Endothelial cell of umbilical vein (primary cell): Measurements from ENCODE around the gene EZR.

Experiments used
- FOS ChIP-seq: IDR thresholded peaks from 2 replicates; pipeline ENCODE4 v1.6.1; 2011; ENCODE audit warnings: mild to moderate bottlenecking, low read length, moderate library complexity, borderline replicate concordance; ENCODE audit not compliant: insufficient read depth
- JUN ChIP-seq: IDR thresholded peaks from 2 replicates; pipeline ENCODE4 v1.6.1; 2011; ENCODE audit warnings: borderline replicate concordance, low read depth; ENCODE audit not compliant: insufficient read length, insufficient read depth
- POLR2A ChIP-seq: IDR thresholded peaks from 2 replicates; pipeline ENCODE4 v1.6.1; 2012; ENCODE audit warnings: low read depth, mild to moderate bottlenecking, control low read depth, low read length
- POLR2AphosphoS5 ChIP-seq: IDR thresholded peaks from 2 replicates; pipeline ENCODE4 v1.6.1; 2012; ENCODE audit warnings: low read depth, mild to moderate bottlenecking, control low read depth, low read length, moderate library complexity; ENCODE audit not compliant: insufficient read depth
- TF ChIP-seq, protein P1 (sequence below), 2 donors: IDR thresholded peaks; 1 replicate in 1 of 2; 2 replicates in 1 of 2; pipeline ENCODE4 v1.5.1; 2011; ENCODE audit warnings: low read length in 2 of 2, mild to moderate bottlenecking in 2 of 2, moderate library complexity in 2 of 2, control low read depth in 1 of 2, inconsistent platforms in 1 of 2, low read depth in 1 of 2; ENCODE audit not compliant: insufficient read depth in 1 of 2; ENCODE audit errors: extremely low read depth in 1 of 2
- TF ChIP-seq, protein P2 (sequence below): IDR thresholded peaks from 2 replicates; pipeline ENCODE4 v1.6.1; 2011; ENCODE audit not compliant: insufficient read depth, insufficient read length

DNA sequence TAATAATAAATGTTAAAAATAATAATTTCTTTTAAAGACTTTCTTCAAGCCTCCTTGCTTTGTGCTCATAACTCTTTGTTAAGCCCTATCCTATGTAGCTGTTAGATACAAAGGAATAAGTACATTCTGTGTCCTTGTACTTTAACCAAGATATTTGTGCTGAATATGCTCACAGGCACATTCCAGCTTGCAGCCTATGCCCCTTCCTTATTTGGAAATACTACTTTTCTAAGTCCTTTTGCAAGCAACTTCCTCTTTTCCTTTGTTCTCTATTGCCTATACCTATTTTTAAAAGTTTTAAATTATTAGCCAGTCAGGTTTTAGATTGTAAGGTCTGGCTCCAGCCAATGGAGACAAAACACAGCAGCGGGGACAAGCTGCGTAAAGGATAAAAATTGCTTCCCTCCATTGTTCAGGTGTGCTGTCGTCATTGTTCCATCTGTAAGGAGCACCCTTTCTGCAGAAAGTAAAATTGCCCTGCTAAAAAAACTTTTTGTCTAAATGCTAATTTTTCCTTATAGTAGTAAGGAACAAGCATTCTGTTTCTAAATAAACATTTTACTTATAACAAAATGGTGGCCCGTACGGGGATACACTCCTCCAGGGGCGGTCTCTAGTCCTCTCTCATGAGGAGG, 89.1 kb downstream of the EZR start:
- TF ChIP-seq, protein P1, sequence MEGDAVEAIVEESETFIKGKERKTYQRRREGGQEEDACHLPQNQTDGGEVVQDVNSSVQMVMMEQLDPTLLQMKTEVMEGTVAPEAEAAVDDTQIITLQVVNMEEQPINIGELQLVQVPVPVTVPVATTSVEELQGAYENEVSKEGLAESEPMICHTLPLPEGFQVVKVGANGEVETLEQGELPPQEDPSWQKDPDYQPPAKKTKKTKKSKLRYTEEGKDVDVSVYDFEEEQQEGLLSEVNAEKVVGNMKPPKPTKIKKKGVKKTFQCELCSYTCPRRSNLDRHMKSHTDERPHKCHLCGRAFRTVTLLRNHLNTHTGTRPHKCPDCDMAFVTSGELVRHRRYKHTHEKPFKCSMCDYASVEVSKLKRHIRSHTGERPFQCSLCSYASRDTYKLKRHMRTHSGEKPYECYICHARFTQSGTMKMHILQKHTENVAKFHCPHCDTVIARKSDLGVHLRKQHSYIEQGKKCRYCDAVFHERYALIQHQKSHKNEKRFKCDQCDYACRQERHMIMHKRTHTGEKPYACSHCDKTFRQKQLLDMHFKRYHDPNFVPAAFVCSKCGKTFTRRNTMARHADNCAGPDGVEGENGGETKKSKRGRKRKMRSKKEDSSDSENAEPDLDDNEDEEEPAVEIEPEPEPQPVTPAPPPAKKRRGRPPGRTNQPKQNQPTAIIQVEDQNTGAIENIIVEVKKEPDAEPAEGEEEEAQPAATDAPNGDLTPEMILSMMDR (IDR thresholded peaks at IDR 0.05; ENCODE audit: extremely low read depth in 1 of 2, insufficient read depth in 1 of 2, low read depth in 1 of 2, low read length in 2 of 2) = no peak
- no peak for TF ChIP-seq POLR2A
- no peak for TF ChIP-seq POLR2AphosphoS5
- no peak for TF ChIP-seq JUN
- TF ChIP-seq, protein P2, sequence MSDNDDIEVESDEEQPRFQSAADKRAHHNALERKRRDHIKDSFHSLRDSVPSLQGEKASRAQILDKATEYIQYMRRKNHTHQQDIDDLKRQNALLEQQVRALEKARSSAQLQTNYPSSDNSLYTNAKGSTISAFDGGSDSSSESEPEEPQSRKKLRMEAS = no peak
- no peak for TF ChIP-seq FOS
